SH-SY5Y (cell line): Measurements from ENCODE around the gene TMEM132C.

Source experiments
- GATA2 ChIP-seq: IDR thresholded peaks from 2 replicates; pipeline ENCODE4 v1.6.1; 2011; ENCODE audit warnings: mild to moderate bottlenecking, low read depth, low read length
- GATA3 ChIP-seq: IDR thresholded peaks from 2 replicates; pipeline ENCODE4 v1.6.1; 2011; ENCODE audit warnings: low read depth, mild to moderate bottlenecking, low read length, moderate library complexity

Gene TMEM132C

DNA sequence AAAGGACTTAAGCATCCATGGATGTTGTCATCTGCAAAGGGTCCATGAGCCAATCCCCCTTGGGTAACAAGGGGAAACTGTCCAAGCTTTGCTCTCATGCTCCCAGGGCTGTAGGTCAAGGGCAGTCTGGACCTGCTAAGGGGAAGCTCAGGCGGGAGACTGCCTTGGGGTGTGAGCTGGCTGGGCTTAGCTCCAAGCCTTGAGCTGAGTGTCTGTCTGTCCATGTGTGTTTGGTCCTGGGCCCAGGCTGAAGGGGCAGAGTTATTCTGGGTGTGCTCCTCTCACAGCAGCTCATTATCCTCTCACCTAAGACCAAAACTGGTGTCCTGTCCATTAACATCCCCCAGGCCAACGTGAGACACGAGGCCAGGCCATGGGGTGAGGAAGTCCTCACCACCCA lies 282.0 kb downstream of the TMEM132C start:
- no peak for TF ChIP-seq GATA2
- TF ChIP-seq GATA3 = no peak

- no peak for TF ChIP-seq GATA2
- no peak for TF ChIP-seq GATA3
Measured at GRCh38 chr12:128549601-128550218, 282.7 kb downstream of the TMEM132C start.

GRCh38 chr12:128551266-128551665 lies 284.3 kb downstream of the TMEM132C start:
- TF ChIP-seq GATA2 (no peak), GATA3 (no peak)

DNA sequence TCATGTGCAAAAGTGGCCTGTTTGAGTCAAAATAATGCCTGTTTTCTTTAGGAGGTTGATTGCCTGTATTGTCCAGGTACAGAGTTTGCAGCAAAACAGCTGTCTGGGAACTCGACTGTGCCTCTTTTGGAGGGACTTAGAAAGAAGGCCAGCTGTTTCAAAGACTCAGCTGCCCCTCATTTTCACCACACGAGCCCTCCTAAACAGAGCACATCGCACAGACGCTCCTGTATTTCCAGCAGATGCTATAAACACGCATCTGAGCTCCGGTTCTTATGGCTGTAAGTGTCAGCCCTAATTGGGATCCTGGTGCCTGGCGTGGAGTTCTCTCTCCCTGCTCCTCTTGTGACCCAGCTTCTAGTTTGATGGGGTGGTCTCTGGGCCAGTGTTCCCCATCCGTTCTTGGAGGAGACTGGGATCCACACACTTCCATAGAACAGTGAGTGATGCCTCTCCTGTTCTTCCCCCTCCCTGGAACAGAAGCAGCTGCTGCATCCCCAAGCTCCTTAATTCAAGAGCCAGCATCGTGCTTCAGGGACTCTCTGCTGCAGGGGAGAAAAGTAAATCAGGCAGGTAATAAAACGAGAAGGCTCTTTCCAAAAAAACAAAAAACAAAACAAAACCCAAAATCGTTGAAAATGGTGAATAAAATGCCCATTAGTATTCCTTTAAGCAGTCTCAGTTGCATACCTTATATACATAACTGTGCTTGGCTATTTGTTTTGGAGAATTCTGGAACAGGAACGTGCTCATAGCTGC lies 287.8 kb downstream of the TMEM132C start:
- TF ChIP-seq GATA3 (no peak), GATA2 (no peak)

DNA sequence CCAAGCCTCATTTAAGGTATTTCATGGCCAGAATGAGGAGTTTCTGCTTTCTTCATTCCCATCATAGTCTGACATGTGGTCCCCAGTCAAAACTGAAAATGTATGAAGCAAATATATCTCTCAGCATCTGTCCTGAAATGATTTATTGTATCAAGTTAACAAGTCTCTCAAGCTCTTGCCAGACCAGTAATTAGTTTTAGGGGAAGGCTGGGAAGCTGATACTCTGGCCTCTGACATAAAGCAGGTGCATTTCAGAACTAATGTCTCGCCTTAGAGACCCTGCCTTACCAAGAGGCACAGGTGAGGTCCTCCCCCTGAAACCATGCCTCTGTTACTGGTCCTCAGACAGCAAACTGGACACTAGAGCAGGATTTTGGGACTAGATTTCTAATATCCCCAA lies 290.3 kb downstream of the TMEM132C start:
- TF ChIP-seq GATA2 (no peak), GATA3 (no peak)

- TF ChIP-seq GATA2 = no peak
- no peak for TF ChIP-seq GATA3
Measured at GRCh38 chr12:128564956-128565355, 298.0 kb downstream of the TMEM132C start.

GRCh38 chr12:128567730-128568129 lies 300.8 kb downstream of the TMEM132C start:
- no peak for TF ChIP-seq GATA2
- TF ChIP-seq GATA3 = no peak

- TF ChIP-seq GATA3 (no peak), GATA2 (no peak)
Measured at GRCh38 chr12:128570191-128571065, 303.5 kb downstream of the TMEM132C start.

DNA sequence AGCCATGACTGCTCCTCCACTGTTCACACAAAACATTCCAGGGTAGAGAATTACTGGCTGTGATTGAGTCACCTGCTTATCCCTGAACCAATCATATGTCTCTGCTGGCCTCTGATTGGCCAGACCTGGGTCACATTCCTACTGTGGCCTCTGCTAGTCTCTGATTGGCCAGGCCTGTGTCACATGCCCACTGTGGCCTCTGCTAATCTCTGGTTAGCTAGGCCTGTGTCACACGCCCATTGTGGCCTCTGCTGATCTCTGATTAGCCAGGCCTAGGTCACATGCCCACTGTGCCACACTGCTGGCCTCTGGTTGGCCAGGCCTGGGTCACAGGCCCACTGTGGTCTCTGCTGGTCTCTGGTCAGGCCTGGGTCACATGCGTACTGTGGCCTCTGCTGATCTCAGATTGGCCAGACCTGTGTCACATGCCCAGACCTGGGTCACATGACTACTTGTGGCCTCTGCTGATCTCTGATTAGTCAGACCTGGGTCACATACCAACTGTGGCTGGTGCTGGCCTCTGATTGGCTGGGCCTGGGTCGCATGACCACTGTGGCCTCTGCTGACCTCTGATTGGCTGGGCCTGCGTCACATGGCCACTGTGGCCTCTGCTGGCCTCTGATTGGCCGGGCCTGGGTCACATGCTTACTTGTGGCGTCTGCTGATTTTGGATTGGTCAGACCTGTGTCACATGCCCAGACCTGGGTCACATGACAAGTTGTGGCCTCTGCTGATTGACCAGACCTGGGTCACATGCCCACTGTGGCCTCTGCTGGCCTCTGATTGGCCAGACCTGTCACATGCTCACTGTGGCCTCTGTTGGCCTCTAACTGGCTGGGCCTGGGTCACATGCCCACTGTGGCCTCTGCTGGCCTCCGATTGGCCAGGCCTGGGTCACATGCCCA lies 305.2 kb downstream of the TMEM132C start:
- TF ChIP-seq GATA3 (no peak), GATA2 (no peak)

DNA sequence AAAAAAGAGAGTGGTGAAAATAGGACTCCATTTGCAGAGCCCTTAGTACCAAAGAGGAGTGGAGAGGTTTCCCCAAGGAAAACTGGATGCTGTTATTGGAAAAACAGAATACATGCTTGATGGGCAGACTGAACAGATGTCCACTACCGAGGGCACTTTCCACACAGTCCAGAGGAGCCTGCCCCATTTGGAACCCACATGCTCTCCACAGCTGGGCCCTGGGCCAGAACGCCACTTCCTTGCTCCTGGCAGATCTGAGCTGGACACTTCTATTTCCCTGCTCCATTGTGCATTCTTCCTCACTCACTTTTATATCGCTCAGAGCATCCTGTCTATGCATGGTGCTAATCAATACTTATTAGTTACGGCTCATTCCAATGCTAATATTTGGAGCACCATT lies 306.9 kb downstream of the TMEM132C start:
- TF ChIP-seq GATA2 (no peak), GATA3 (no peak)

DNA sequence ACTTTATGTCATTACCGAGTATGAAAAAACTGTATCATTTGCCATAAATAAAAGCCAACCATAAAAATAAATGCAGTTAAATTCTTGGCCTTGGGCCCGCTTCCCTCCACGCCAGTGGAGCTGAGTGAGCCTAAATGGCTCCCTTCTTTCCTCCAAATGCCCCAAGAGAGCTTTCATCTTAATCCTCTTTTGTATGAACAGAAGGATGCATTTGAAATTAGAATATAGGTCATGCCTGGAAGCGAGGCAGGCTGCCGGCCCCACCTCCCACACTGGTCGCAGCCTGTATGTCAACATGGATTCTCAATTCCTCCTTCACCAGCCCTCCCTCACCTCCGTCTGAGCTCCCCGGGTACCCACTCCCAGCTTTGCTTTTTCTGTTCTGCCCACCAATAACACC lies 311.1 kb downstream of the TMEM132C start:
- TF ChIP-seq GATA2 (no peak), GATA3 (no peak)

- no peak for TF ChIP-seq GATA2
- TF ChIP-seq GATA3 = no peak
Measured at GRCh38 chr12:128581321-128581761, 314.4 kb downstream of the TMEM132C start.

DNA sequence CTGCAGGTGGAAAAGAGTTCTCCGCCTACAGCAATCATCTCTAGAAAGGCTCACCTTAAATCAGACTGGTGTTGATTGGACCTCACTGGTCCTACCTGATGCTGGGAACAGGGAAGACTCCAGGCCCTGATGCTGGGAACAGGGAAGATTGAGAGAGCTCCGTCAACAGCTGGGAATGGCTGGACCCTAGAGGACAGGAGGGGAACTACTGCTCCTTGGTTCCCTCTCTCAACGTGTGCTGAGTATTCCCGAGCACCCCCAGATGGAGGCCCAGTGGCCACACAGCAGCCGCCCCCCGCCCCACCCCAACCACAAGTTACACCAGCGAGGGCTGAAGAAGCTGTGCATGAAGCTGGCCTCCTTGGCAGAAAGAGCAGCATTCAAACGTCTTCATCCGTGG lies 316.5 kb downstream of the TMEM132C start:
- TF ChIP-seq GATA3 (no peak), GATA2 (no peak)
